DND-41 (cell line): ENCODE measurements around the gene ARL5C.

Experiments
- ATAC-seq: fragments of 200-7000 bp; cut with Tn5 transposase; 3 replicates; pipeline ENCODE4 v1.9.1; 2021; ENCODE audit warnings: low read depth; ENCODE audit not compliant: insufficient read depth
- DNase-seq: peaks from one replicate; pipeline ENCODE4 v3.0.0-alpha.2; 2020
- H2AFZ ChIP-seq: 2 replicates; pipeline ENCODE4 v1.6.0; 2012; ENCODE audit warnings: low read depth, low read length
- H3K27ac ChIP-seq: 2 replicates; pipeline ENCODE4 v1.5.1; 2012; ENCODE audit warnings: low read length, inconsistent platforms
- H3K27me3 ChIP-seq: fragments of 200-600 bp; sonication (generic); 2 replicates; pipeline ENCODE4 v1.6.0; 2012; ENCODE audit warnings: low read length, mild to moderate bottlenecking, inconsistent platforms; ENCODE audit not compliant: insufficient read depth, poor library complexity
- H3K36me3 ChIP-seq: 2 replicates; pipeline ENCODE4 v1.5.1; 2012; ENCODE audit warnings: low read length, inconsistent platforms; ENCODE audit not compliant: insufficient read depth
- H3K4me1 ChIP-seq: 2 replicates; pipeline ENCODE4 v1.5.1; 2012; ENCODE audit warnings: mild to moderate bottlenecking, low read length; ENCODE audit not compliant: insufficient read depth
- H3K4me2 ChIP-seq: 2 replicates; pipeline ENCODE4 v1.6.0; 2012; ENCODE audit warnings: mild to moderate bottlenecking, moderate library complexity, low read length, inconsistent platforms; ENCODE audit not compliant: insufficient read depth
- H3K4me3 ChIP-seq, 2 experiments: fragments of 200-600 bp in 1 of 2; shearing (Covaris generic) in 1 of 2; 2 replicates each; pipeline ENCODE4 v1.5.1; 2012 to 2016; ENCODE audit warnings: inconsistent platforms in 2 of 2, low read length in 2 of 2, mild to moderate bottlenecking in 2 of 2, low read depth in 1 of 2, moderate library complexity in 1 of 2
- H3K79me2 ChIP-seq: 2 replicates; pipeline ENCODE4 v1.6.0; 2012; ENCODE audit warnings: low read length, inconsistent platforms; ENCODE audit not compliant: insufficient read depth
- H3K9ac ChIP-seq: 2 replicates; pipeline ENCODE4 v1.6.0; 2012; ENCODE audit warnings: low read depth, mild to moderate bottlenecking, inconsistent platforms, low read length, moderate library complexity
- H3K9me3 ChIP-seq: 2 replicates; pipeline ENCODE4 v1.5.1; 2012; ENCODE audit warnings: low read length, moderate library complexity, mild to moderate bottlenecking, inconsistent platforms; ENCODE audit not compliant: insufficient read depth, severe bottlenecking
- H4K20me1 ChIP-seq: 2 replicates; pipeline ENCODE4 v1.6.0; 2012; ENCODE audit warnings: low read length; ENCODE audit not compliant: insufficient read depth
- CTCF ChIP-seq: IDR thresholded peaks from 2 replicates; pipeline ENCODE4 v1.5.1; 2012; ENCODE audit warnings: borderline replicate concordance, low read length, moderate library complexity, mild to moderate bottlenecking; ENCODE audit not compliant: poor library complexity, severe bottlenecking; ENCODE audit errors: extremely low read depth
- EZH2 ChIP-seq: IDR thresholded peaks from 3 replicates; pipeline ENCODE4 v1.6.1; 2012; ENCODE audit warnings: borderline replicate concordance, low read depth, mild to moderate bottlenecking, moderate library complexity, low read length, inconsistent platforms; ENCODE audit not compliant: severe bottlenecking

ARL5C gene

DNA sequence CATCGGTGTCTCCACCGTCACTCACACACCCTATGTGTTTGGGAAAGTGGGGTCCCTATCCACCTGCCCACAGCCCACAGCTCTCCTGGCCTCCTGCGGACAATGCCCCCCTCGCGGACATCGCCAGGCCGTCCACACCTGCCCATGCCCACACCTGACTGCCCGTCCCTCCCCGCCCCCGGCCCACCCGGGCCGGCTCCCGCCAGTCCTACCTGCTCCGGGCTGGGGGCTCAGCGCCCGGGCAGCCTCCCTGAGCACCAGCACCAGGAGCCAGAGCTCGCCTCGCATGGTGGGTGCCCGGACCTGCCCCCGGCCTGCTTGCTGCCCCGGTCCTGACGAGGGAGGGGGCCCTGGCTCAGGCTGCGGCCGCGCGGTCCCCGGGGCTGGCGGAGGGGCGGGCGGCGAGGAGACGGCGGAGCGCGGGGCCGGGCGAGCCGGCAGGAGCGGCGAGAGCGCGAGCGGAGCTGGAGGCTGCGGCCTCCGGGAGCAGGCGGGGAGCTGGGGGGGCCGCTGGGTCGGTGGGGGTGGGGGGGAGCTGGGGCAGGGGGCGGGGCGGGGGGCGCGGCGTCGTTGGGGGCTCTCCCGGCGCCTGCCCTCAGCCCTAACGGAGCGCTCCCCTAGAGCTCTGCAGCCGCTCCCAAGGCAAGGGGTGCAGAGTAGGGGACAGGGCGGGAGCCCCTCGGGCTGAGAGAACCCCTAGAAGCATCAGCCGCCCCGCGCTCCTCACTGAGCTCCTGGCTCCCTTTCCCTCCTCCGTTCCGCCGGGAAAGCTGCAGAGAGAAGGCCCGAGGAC, 14.6 kb downstream of the ARL5C start, which contains the start of gene PLXDC1:
TSS of gene PLXDC1 (minus strand) at position 488 of the 793 bp plus-strand sequence. CDS start at position 288, 200 bp downstream.
- Histone ChIP-seq H3K4me2 (peak within 1 kb of the TSS; percentile 100), H3K4me1 (peaks cover 33% of the 10 kb centered on the region), H3K4me3 (peak within 1 kb of the TSS; percentile 34 to 74; a peak in 3 of 4 replicates), H3K9ac (peak within 1 kb of the TSS; percentile 84), H3K27ac (peak within 1 kb of the TSS; percentile 87), H2AFZ (peak within 1 kb of the TSS; percentile 99), H3K9me3 (no peaks in the 10 kb centered on the region), H4K20me1 (no peaks in the 10 kb centered on the region), H3K36me3 (no peaks in the 10 kb centered on the region; the same call in 1 of the 2 replicates), H3K27me3 (peaks cover 20% of the 10 kb centered on the region), H3K79me2 (no peaks in the 10 kb centered on the region)
- TF ChIP-seq EZH2: peak; percentile 32
- no peak for TF ChIP-seq CTCF
- ATAC-seq (no peak), DNase-seq (no peak)

DNA sequence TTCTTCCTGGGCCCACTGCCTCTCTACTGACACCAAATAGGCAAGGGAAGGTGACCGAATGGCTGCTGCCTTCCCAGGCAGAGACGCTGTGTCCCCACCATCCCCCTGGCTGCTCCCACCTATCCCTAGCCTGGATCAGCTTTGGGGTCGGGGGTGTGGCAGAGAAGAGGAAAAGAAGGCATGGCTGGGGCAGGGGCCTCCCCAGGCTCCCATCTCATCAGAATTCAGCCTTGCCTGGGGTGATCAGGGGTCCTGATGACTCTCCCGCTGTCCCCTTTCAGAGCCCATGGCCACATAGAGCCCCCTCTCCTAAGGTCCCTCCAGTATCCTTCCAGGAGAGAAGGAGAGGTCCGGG, 15.2 kb downstream of the ARL5C start:
- Histone ChIP-seq H3K36me3 (no peaks in the 10 kb centered on the region; the same call in 1 of the 2 replicates), H3K4me2 (peak overlapping the region; percentile 100), H4K20me1 (no peaks in the 10 kb centered on the region), H3K9me3 (no peaks in the 10 kb centered on the region), H3K79me2 (no peaks in the 10 kb centered on the region), H3K4me1 (peaks cover 33% of the 10 kb centered on the region), H2AFZ (no peak overlapping the region), H3K27me3 (peaks cover 20% of the 10 kb centered on the region), H3K9ac (peak overlapping the region; percentile 45; the same call in 1 of the 2 replicates), H3K4me3 (0 out of 4 replicates have a peak overlapping the region, but pooled peaks of 1 of the 2 experiments have one; percentile 43), H3K27ac (no peak overlapping the region)
- ATAC-seq (no peak), DNase-seq (no peak)
- TF ChIP-seq EZH2 (no peak), CTCF (no peak)

- H3K9me3 ChIP-seq: no peaks in the 10 kb centered on the region
- DNase-seq: no peak
- ATAC-seq: no peak
- H3K27ac ChIP-seq: no peak overlapping the region
- H3K9ac ChIP-seq: no peak overlapping the region
- H3K4me2 ChIP-seq: no peak overlapping the region
- no peak overlapping the region for H3K4me3 ChIP-seq
- H3K27me3 ChIP-seq: peaks cover 20% of the 10 kb centered on the region
- no peaks in the 10 kb centered on the region for H4K20me1 ChIP-seq
- TF ChIP-seq CTCF (no peak), EZH2 (no peak)
- H3K4me1 ChIP-seq: peaks cover 33% of the 10 kb centered on the region
- no peaks in the 10 kb centered on the region for H3K79me2 ChIP-seq
- no peaks in the 10 kb centered on the region; the same call in 1 of the 2 replicates for H3K36me3 ChIP-seq
- H2AFZ ChIP-seq: no peak overlapping the region
Measured at GRCh38 chr17:39150104-39150634, 15.8 kb downstream of the ARL5C start.
